Measurements from ENCODE around the gene GBP7.
"Not testable (repeated sequence)": the region's sequence is repeated elsewhere in the genome, so short reads cannot be mapped to it uniquely, and the experiment has no call there.

Gene GBP7

DNA sequence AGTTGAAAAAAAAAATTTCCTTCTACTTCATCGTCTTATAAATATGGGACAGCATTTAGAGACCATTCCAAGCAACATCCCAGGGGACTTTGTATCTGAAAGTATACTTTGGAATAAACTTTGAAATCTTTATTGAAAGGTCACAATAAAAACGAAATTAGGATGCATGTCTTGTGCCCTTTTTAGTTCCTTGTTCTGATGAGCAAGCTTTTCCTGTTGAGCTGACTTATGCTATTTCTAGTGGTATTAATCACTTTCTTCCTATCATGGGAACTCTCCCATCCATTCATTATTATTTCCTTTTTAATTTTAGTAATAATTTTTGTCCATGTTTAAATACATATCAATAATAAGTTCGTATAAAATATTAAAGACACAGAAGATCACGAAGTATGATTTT lies 45.9 kb downstream of the GBP7 start:
- no peaks in the 10 kb centered on the region for H3K9me3 ChIP-seq (ENCODE audit: insufficient read depth, low read depth, low read length)
- H3K27ac ChIP-seq (ENCODE audit: low read length): no peak overlapping the region
- H3K27me3 ChIP-seq (ENCODE audit: insufficient read depth, low read length): no peaks in the 10 kb centered on the region
- H3K4me3 ChIP-seq (ENCODE audit: low read length): no peak overlapping the region
- no peak overlapping the region for H3K9ac ChIP-seq (ENCODE audit: low read depth, low read length)
- H3K4me1 ChIP-seq (ENCODE audit: insufficient read depth, low read length): no peaks in the 10 kb centered on the region
- H3K36me3 ChIP-seq (ENCODE audit: insufficient read depth, low read depth, low read length): no peaks in the 10 kb centered on the region

DNA sequence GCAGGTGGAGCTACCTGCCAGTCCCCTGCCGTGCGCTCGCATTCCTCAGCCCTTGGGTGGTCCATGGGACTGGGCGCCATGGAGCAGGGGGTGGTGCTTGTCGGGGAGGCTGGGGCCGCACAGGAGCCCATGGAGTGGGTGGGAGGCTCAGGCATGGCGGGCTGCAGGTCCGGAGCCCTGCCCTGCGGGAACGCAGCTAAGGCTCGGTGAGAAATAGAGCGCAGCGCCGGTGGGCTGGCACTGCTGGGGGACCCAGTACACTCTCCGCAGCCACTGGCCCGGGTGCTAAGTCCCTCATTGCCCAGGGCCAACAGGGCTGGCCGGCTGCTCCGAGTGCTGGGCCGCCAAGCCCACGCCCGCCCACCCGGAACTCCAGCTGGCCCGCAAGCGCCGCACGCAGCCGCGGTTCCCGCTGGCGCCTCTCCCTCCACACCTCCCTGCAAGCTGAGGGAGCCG lies 47.8 kb downstream of the GBP7 start:
- not testable (repeated sequence) for H3K36me3 ChIP-seq (ENCODE audit: insufficient read depth, low read depth, low read length); H3K4me3 ChIP-seq (ENCODE audit: low read length); H3K27me3 ChIP-seq (ENCODE audit: insufficient read depth, low read length); H3K9ac ChIP-seq (ENCODE audit: low read depth, low read length); H3K9me3 ChIP-seq (ENCODE audit: insufficient read depth, low read depth, low read length); H3K27ac ChIP-seq (ENCODE audit: low read length); H3K4me1 ChIP-seq (ENCODE audit: insufficient read depth, low read length)

DNA sequence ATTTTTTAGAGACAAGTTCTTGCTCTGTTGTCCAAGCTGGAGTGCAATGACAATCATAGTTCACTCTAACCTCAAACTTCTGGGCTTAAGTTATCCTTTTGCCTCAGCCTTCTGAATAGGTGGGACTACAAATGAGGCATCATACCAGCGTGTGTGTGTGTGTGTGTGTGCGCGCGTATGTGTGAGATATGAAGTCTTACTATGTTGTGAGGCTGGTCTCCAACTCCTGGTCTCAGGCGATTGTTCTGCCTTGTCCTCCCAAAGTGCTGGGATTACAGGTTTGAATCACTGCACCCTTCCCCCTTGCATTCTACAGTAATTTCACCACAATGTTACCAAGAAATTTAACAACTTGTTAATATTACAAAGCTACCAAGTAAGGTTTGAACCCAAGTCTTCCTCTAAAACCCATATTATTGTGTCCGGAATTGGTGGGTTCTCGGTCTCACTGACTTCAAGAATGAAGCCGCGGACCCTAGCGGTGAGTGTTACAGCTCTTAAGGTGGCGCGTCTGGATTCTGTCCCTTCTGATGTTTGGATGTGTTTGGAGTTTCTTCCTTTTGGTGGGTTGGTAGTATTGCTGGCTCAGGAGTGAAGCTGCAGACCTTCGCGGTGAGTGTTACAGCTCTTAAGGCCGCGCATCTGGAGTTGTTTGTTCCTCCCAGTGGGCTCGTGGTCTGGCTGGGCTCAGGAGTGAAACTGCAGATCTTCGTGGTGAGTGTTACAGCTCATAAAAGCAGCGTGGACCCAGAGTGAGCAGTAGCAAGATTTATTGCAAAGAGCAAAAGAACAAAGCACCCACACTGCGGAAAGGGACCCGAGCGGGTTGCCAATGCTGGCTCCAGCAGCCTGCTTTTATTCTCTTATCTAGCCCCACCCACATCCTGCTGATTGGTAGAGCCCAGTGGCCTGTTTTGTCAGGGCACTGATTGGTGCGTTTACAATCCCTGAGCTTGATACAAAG lies 48.9 kb downstream of the GBP7 start:
- not testable (repeated sequence) for H3K36me3 ChIP-seq (ENCODE audit: insufficient read depth, low read depth, low read length); H3K4me3 ChIP-seq (ENCODE audit: low read length); H3K27me3 ChIP-seq (ENCODE audit: insufficient read depth, low read length); H3K4me1 ChIP-seq (ENCODE audit: insufficient read depth, low read length); H3K9me3 ChIP-seq (ENCODE audit: insufficient read depth, low read depth, low read length); H3K27ac ChIP-seq (ENCODE audit: low read length); H3K9ac ChIP-seq (ENCODE audit: low read depth, low read length)

DNA sequence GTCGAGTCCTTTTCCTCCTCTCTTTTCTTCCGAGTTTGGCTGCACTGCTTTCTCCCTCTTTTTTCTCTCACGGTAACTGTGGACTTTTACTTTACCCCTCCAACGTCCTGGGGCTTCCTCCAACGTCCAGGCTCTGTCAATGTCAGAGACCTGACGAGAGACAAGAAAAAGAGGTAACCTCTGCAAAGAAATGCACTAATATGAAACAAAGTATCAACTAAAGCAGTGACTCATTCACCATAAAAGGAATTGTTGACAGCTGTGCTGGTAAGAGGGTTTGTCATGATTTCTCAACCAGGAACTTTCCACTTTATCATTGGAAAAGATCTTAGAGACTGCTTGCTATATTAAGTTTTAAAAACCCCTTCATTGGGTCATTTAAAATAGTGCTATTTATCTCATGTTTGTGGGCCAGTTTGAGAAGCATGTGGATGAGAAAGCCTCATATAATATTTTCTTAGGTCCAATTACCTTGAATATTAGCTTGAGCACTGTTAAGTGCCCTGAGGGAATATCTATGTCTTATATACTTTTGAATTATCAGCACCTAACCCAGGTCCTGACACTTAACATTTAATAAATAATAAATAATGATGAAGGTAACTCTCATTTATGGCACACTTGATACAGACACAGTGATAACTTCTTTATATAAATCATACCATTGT lies 49.8 kb downstream of the GBP7 start, which contains the start of gene GBP2:
GBP2 (minus strand) TSS at position 202 of the 668 bp plus-strand sequence. CDS start 4,148 bp downstream, outside the sequence.
- Histone ChIP-seq H3K27me3 (ENCODE audit: insufficient read depth, low read length) (no peaks in the 10 kb centered on the region), H3K4me1 (ENCODE audit: insufficient read depth, low read length) (no peaks in the 10 kb centered on the region), H3K27ac (ENCODE audit: low read length) (no peak within 1 kb of the TSS), H3K9ac (ENCODE audit: low read depth, low read length) (no peak within 1 kb of the TSS), H3K9me3 (ENCODE audit: insufficient read depth, low read depth, low read length) (no peaks in the 10 kb centered on the region), H3K36me3 (ENCODE audit: insufficient read depth, low read depth, low read length) (no peaks in the 10 kb centered on the region), H3K4me3 (ENCODE audit: low read length) (no peak within 1 kb of the TSS)

DNA sequence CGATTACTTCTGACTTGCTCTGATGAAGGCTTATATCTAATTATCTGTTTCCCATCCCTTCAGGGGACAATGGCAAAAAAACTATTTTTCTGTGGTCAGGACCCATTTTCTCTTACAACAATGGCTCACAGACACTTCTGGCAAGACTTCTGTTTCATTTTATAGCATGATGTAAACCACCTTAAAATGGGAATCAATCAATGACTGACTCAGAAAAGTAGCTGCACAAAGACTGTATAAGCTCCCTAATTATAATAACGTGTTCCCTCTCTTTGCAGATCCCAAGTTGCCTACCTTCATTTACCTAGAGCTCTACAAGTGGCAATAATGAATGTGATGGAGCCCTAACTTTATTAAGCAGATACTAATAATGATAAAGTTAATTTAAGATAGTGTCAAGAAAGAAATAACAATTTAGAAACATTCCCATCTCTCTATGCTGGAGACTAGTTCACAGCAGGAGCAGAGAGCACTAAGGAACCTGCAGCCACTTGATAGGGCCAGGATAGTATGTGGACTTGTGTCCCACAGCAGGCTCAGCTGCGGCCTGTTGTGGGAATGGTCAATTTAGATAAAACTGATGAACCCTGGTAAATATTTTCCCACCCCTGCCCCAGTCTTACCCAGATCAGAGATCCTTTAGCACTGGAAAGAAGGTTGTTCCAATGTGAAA lies 50.4 kb downstream of the GBP7 start:
- Histone ChIP-seq H3K9ac (ENCODE audit: low read depth, low read length) (no peak overlapping the region), H3K4me1 (ENCODE audit: insufficient read depth, low read length) (no peaks in the 10 kb centered on the region), H3K4me3 (ENCODE audit: low read length) (no peak overlapping the region), H3K9me3 (ENCODE audit: insufficient read depth, low read depth, low read length) (no peaks in the 10 kb centered on the region), H3K27me3 (ENCODE audit: insufficient read depth, low read length) (no peaks in the 10 kb centered on the region), H3K36me3 (ENCODE audit: insufficient read depth, low read depth, low read length) (no peaks in the 10 kb centered on the region), H3K27ac (ENCODE audit: low read length) (no peak overlapping the region)

DNA sequence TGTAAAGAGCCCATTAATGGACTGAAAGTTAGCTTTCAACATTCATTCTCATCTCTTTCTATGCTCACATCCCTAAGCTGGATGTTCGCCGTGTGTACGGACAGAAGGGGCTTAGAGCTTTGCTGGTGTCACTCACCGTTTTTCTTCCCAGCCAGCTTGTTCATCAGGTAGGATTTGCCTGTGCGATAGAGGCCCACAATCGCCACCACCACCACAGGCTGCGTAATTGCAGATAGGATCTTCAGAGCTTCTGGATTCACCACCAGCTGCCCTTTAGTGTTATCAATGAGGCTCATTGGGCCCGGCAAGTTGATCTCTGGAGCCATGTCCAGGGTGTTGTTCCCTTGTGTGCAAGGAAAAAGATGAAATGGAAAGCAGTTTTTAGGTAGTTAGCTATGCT lies 54.2 kb downstream of the GBP7 start:
- Histone ChIP-seq H3K36me3 (ENCODE audit: insufficient read depth, low read depth, low read length) (no peaks in the 10 kb centered on the region), H3K9ac (ENCODE audit: low read depth, low read length) (no peak overlapping the region), H3K9me3 (ENCODE audit: insufficient read depth, low read depth, low read length) (no peaks in the 10 kb centered on the region), H3K4me3 (ENCODE audit: low read length) (no peak overlapping the region), H3K27ac (ENCODE audit: low read length) (no peak overlapping the region), H3K4me1 (ENCODE audit: insufficient read depth, low read length) (no peaks in the 10 kb centered on the region), H3K27me3 (ENCODE audit: insufficient read depth, low read length) (no peaks in the 10 kb centered on the region)

- no peaks in the 10 kb centered on the region for H3K4me1 ChIP-seq (ENCODE audit: insufficient read depth, low read length)
- H3K27ac ChIP-seq (ENCODE audit: low read length): no peak overlapping the region
- no peaks in the 10 kb centered on the region for H3K27me3 ChIP-seq (ENCODE audit: insufficient read depth, low read length)
- H3K4me3 ChIP-seq (ENCODE audit: low read length): no peak overlapping the region
- no peaks in the 10 kb centered on the region for H3K36me3 ChIP-seq (ENCODE audit: insufficient read depth, low read depth, low read length)
- H3K9me3 ChIP-seq (ENCODE audit: insufficient read depth, low read depth, low read length): no peaks in the 10 kb centered on the region
- H3K9ac ChIP-seq (ENCODE audit: low read depth, low read length): no peak overlapping the region
Measured at GRCh38 chr1:89114662-89115061, 61.1 kb downstream of the GBP7 start.

DNA sequence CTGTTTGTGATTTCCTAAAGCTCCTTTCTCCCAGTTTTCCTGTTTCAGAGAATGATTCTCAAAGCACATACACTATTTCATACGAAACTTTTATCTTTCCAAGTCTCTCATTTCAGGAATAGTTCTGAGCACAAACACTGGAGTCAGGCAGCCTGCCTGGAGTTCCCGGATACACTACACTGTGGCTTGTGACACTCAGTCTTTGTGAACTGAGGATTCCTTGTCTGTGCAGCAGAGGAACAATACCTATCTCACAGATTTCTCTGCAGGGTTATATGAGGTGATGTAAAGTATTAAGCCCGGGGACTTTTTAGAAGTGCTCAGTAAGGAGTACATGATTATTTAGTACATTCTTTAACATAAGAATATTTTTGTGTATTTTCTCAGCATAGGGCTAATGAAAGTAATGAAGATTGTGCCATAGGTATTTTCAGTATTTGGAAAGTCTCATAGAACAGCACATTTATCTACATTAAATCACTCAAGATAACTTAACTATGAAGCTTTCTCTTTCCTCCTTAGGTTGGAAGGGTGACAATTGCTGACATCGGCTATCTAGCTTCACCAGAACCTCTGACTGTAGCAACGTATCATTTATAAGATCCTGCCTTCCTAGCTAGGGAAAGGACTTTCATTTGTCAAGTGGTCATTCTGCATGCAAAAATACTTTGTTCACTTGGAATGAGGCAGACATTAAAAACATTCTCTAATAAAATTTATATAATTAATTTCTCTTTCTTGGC lies 62.8 kb downstream of the GBP7 start:
- H3K27me3 ChIP-seq (ENCODE audit: insufficient read depth, low read length): no peaks in the 10 kb centered on the region
- no peaks in the 10 kb centered on the region for H3K4me1 ChIP-seq (ENCODE audit: insufficient read depth, low read length)
- H3K36me3 ChIP-seq (ENCODE audit: insufficient read depth, low read depth, low read length): no peaks in the 10 kb centered on the region
- no peaks in the 10 kb centered on the region for H3K9me3 ChIP-seq (ENCODE audit: insufficient read depth, low read depth, low read length)
- no peak overlapping the region for H3K9ac ChIP-seq (ENCODE audit: low read depth, low read length)
- H3K27ac ChIP-seq (ENCODE audit: low read length): no peak overlapping the region
- H3K4me3 ChIP-seq (ENCODE audit: low read length): no peak overlapping the region

- H3K27ac ChIP-seq (ENCODE audit: low read length): no peak overlapping the region
- H3K9me3 ChIP-seq (ENCODE audit: insufficient read depth, low read depth, low read length): no peaks in the 10 kb centered on the region
- no peaks in the 10 kb centered on the region for H3K27me3 ChIP-seq (ENCODE audit: insufficient read depth, low read length)
- no peaks in the 10 kb centered on the region for H3K4me1 ChIP-seq (ENCODE audit: insufficient read depth, low read length)
- no peak overlapping the region for H3K9ac ChIP-seq (ENCODE audit: low read depth, low read length)
- H3K36me3 ChIP-seq (ENCODE audit: insufficient read depth, low read depth, low read length): no peaks in the 10 kb centered on the region
- no peak overlapping the region for H3K4me3 ChIP-seq (ENCODE audit: low read length)
Measured at GRCh38 chr1:89104687-89105086, 71.1 kb downstream of the GBP7 start.

DNA sequence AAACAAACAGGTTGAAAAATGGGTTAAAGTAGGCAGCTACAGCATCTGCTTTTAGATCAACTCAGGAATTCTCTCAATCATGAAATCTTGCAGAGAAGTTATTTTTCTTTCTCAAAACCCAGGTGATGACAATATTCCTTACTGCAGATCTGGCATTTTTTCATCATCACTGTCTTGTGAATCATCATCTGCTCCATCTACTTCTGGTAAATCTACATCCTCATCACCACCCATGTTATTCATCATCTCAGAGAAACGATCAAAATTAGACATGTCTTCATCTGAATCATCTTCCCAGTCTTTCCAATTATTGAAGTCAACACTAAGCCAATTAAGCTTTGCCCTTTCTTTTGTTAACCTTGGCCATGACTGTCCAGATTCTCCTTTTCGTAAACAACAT lies 71.7 kb downstream of the GBP7 start:
- Histone ChIP-seq H3K27ac (ENCODE audit: low read length) (no peak overlapping the region), H3K9ac (ENCODE audit: low read depth, low read length) (no peak overlapping the region), H3K36me3 (ENCODE audit: insufficient read depth, low read depth, low read length) (no peaks in the 10 kb centered on the region), H3K9me3 (ENCODE audit: insufficient read depth, low read depth, low read length) (no peaks in the 10 kb centered on the region), H3K27me3 (ENCODE audit: insufficient read depth, low read length) (no peaks in the 10 kb centered on the region), H3K4me3 (ENCODE audit: low read length) (no peak overlapping the region), H3K4me1 (ENCODE audit: insufficient read depth, low read length) (no peaks in the 10 kb centered on the region)

DNA sequence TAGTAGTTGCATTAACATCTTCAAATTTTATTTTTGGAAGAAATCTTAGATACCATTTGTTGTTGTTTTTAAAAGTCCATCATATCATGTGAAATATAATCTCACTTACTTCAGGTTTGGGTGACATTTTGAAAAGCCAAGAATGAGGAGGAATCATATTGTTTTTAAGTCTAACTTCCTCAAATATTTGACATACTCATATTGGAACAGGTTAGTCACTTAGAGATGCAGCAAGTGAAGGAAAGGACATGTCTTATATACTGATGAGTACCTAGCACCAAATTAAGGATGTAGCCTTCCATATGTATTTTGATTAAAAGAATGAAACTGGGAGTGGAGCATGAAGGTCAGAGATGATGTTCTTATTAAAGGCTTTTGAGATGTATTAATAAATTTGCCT lies 73.8 kb downstream of the GBP7 start:
- no peaks in the 10 kb centered on the region for H3K27me3 ChIP-seq (ENCODE audit: insufficient read depth, low read length)
- no peak overlapping the region for H3K27ac ChIP-seq (ENCODE audit: low read length)
- no peak overlapping the region for H3K4me3 ChIP-seq (ENCODE audit: low read length)
- H3K9ac ChIP-seq (ENCODE audit: low read depth, low read length): no peak overlapping the region
- H3K9me3 ChIP-seq (ENCODE audit: insufficient read depth, low read depth, low read length): no peaks in the 10 kb centered on the region
- no peaks in the 10 kb centered on the region for H3K4me1 ChIP-seq (ENCODE audit: insufficient read depth, low read length)
- no peaks in the 10 kb centered on the region for H3K36me3 ChIP-seq (ENCODE audit: insufficient read depth, low read depth, low read length)
